Spleen (tissue), 11 donors: ENCODE data around the gene ATXN1. TPM values are rescaled to one million over a fixed set of nuclear protein-coding genes. Genes with fewer than 3 reads are reported as not detected.

Experiments used
- DNase-seq: peaks from one replicate; pipeline ENCODE4 v3.0.0-alpha.2; 2020
- H3K27ac ChIP-seq, 8 donors: fragments of 200-600 bp; sonication (generic) in 7 of 8; 1 replicate in 4 of 8; 2 replicates in 4 of 8; pipeline versions ENCODE4 v1.5.0 to v1.8.0; 2016 to 2021; ENCODE audit warnings: inconsistent platforms in 4 of 8, mild to moderate bottlenecking in 4 of 8, moderate library complexity in 1 of 8
- H3K27me3 ChIP-seq, 7 donors: fragments of 200-600 bp; sonication (generic) in 6 of 7; replicated peaks in 1 of 7; 1 replicate in 4 of 7; 2 replicates in 3 of 7; pipeline versions ENCODE4 v1.5.0 to v1.8.0; 2016 to 2021; ENCODE audit warnings: inconsistent platforms in 3 of 7, mild to moderate bottlenecking in 1 of 7
- H3K36me3 ChIP-seq, 6 donors: fragments of 200-600 bp; sonication (generic) in 5 of 6; 1 replicate in 4 of 6; 2 replicates in 2 of 6; pipeline versions ENCODE4 v1.5.0 to v1.8.0; 2016 to 2021; ENCODE audit warnings: inconsistent platforms in 2 of 6
- H3K4me1 ChIP-seq, 6 donors: fragments of 200-600 bp; sonication (generic) in 5 of 6; 1 replicate in 3 of 6; 2 replicates in 3 of 6; pipeline versions ENCODE4 v1.5.0 to v1.8.0; 2016 to 2021; ENCODE audit warnings: inconsistent platforms in 3 of 6
- H3K4me3 ChIP-seq, 8 donors: fragments of 200-600 bp; sonication (generic) in 7 of 8; 1 replicate in 4 of 8; 2 replicates in 4 of 8; pipeline versions ENCODE4 v1.5.0 to v1.8.0; 2016 to 2021; ENCODE audit warnings: inconsistent platforms in 4 of 8, mild to moderate bottlenecking in 4 of 8, moderate library complexity in 2 of 8
- H3K9me3 ChIP-seq, 8 donors: fragments of 200-600 bp; sonication (generic) in 7 of 8; 1 replicate in 4 of 8; 2 replicates in 4 of 8; pipeline versions ENCODE4 v1.5.0 to v1.8.0; 2016 to 2021; ENCODE audit warnings: inconsistent platforms in 4 of 8
- CTCF ChIP-seq, 11 experiments: fragments of 200-600 bp in 7 of 11; fragments of 450-650 bp in 4 of 11; sonication (generic) in 4 of 11; IDR thresholded peaks in 8 of 11; conservative IDR thresholded peaks in 3 of 11; 1 replicate in 7 of 11; 2 replicates in 4 of 11; pipeline versions ENCODE4 v1.4.0 to v1.8.0; 2016 to 2021; ENCODE audit warnings: antibody characterized with exemption in 11 of 11, inconsistent platforms in 4 of 11, mild to moderate bottlenecking in 1 of 11
- POLR2A ChIP-seq, 3 donors: fragments of 450-650 bp; IDR thresholded peaks; one replicate each; pipeline ENCODE4 v1.5.1; 2017; ENCODE audit warnings: antibody characterized with exemption in 3 of 3, mild to moderate bottlenecking in 1 of 3
- POLR2AphosphoS5 ChIP-seq, 3 donors: sonication (generic); formaldehyde crosslinking; IDR thresholded peaks; one replicate each; pipeline ENCODE4 v1.5.1; 2017; ENCODE audit warnings: antibody characterized with exemption in 3 of 3
- WGBS, 5 donors: extraction: QIAGEN DNeasy Blood & Tissue Kit in 3 of 5; methylation state at CpG; one replicate each; pipeline versions ENCODE4 v1.1.5 to v1.1.7; 2013 to 2018; 5-methylcytosine and 5-hydroxymethylcytosine counted together
- intact Hi-C: fragments of 100-400 bp; cut with DNase I; formaldehyde crosslinking; loops from one replicate; pipeline ENCODE4 v1.15.0; 2023; ENCODE audit warnings: low total_unique reads
- polyA plus RNA-seq, 3 donors: library from polyadenylated mRNA; stranded (reverse); fragments of 200-250 nt; gene quantifications; one replicate each; pipeline ENCODE4 v1.2.1, GENCODE V29; 2013
- total RNA-seq, 7 donors: library from RNA; depleted of rRNA in 3 of 7; stranded (reverse); fragments of >200 nt in 3 of 7; fragmentation: NEBNext Ultra II Directional in 4 of 7; extraction: Animal tissue kit (Norgen Biotek cat#: 25700) in 4 of 7; gene quantifications; one replicate each; pipeline versions ENCODE4 v1.1.0 to v1.2.1, GENCODE V29; 2016 to 2021
- donor health status: healthy with polysubstance abuse.
- donor health status: DM: no; HTN: no; CAD: no; lungs with moderate emphysema.
- donor health status: DM: no; HTN: no; CAD: no.
- donor health status: Bipolar disorder and iron deficiency.
- donor health status: healthy.
- donor health status: DM: no; HTN: no; CAD: no.
- donor health status: DM: yes; HTN: yes; CAD: no.

The ATXN1 gene
- total and polyA plus RNA-seq, 10 donors: 3.5 to 123 (median 73.9) TPM

GRCh38 chr6:16651871-16652270 is 109.4 kb downstream of the ATXN1 start:
- no peak for DNase-seq
- TF ChIP-seq POLR2A (IDR thresholded peaks at IDR 0.05): no peak
- peak in 1 of 3 donors; percentile 55 for TF ChIP-seq POLR2AphosphoS5 (IDR thresholded peaks at IDR 0.05)
- 63 to 76% (median 65%) methylated on average over 6 of the region's 6 CpGs for WGBS, 5 donors
- no peaks in the 10 kb centered on the region for H3K27me3 ChIP-seq
- peak overlapping the region in 6 of 8 donors; percentile 1 to 79 (median 58) for H3K27ac ChIP-seq
- no peaks in the 10 kb centered on the region for H3K9me3 ChIP-seq
- peaks cover 0 to 60% (median 25%) of the 10 kb centered on the region in 6 donors for H3K4me1 ChIP-seq
- intact Hi-C loops: no loop called here
- H3K4me3 ChIP-seq: no peak overlapping the region
- H3K36me3 ChIP-seq: peaks cover 0 to 67% (median 5%) of the 10 kb centered on the region in 6 donors

- Histone ChIP-seq H3K27ac (no peak overlapping the region), H3K9me3 (no peaks in the 10 kb centered on the region), H3K4me1 (peaks cover 0 to 51% (median 21%) of the 10 kb centered on the region in 6 donors), H3K36me3 (peaks cover 0 to 57% (median 4%) of the 10 kb centered on the region in 6 donors), H3K4me3 (no peak overlapping the region), H3K27me3 (no peaks in the 10 kb centered on the region)
- no peak for DNase-seq
- intact Hi-C loops: no loop called here
- WGBS, 5 donors: 92 to 94% (median 93%) methylated on average over 5 of the region's 5 CpGs
- TF ChIP-seq CTCF (IDR thresholded peaks at IDR 0.05 in 8 of 11, conservative IDR thresholded peaks at IDR 0.05 in 3 of 11) (no peak), POLR2A (IDR thresholded peaks at IDR 0.05) (no peak), POLR2AphosphoS5 (IDR thresholded peaks at IDR 0.05) (no peak)
These were observed 111.4 kb downstream of the ATXN1 start for GRCh38 chr6:16649890-16650289.

GRCh38 chr6:16649241-16649640 is 112.0 kb downstream of the ATXN1 start:
- Histone ChIP-seq H3K4me1 (peaks cover 0 to 44% (median 18%) of the 10 kb centered on the region in 6 donors), H3K27me3 (no peaks in the 10 kb centered on the region), H3K27ac (no peak overlapping the region), H3K9me3 (no peaks in the 10 kb centered on the region), H3K36me3 (peaks cover 0 to 57% (median 6%) of the 10 kb centered on the region in 6 donors), H3K4me3 (no peak overlapping the region)
- DNase-seq: no peak
- TF ChIP-seq POLR2AphosphoS5 (IDR thresholded peaks at IDR 0.05) (no peak), POLR2A (IDR thresholded peaks at IDR 0.05) (no peak), CTCF (IDR thresholded peaks at IDR 0.05 in 8 of 11, conservative IDR thresholded peaks at IDR 0.05 in 3 of 11) (no peak)
- intact Hi-C loops: no loop called here
- 86 to 95% (median 95%) methylated on average over 2 of the region's 2 CpGs for WGBS, 5 donors

- H3K4me1 ChIP-seq: peaks cover 0 to 32% (median 9%) of the 10 kb centered on the region in 6 donors
- DNase-seq: no peak
- no peaks in the 10 kb centered on the region for H3K9me3 ChIP-seq
- H3K4me3 ChIP-seq: no peak overlapping the region
- intact Hi-C loops: no loop called here
- no peak overlapping the region for H3K27ac ChIP-seq
- WGBS, 5 donors: 89 to 100% (median 94%) methylated on average over 5 of the region's 5 CpGs
- H3K27me3 ChIP-seq: no peaks in the 10 kb centered on the region
- H3K36me3 ChIP-seq: peaks cover 0 to 57% (median 4%) of the 10 kb centered on the region in 6 donors
- TF ChIP-seq CTCF (IDR thresholded peaks at IDR 0.05 in 8 of 11, conservative IDR thresholded peaks at IDR 0.05 in 3 of 11): no peak
- no peak for TF ChIP-seq POLR2AphosphoS5 (IDR thresholded peaks at IDR 0.05)
- no peak for TF ChIP-seq POLR2A (IDR thresholded peaks at IDR 0.05)
These were observed 113.3 kb downstream of the ATXN1 start for GRCh38 chr6:16648003-16648402.
